ENCODE data around the gene PBX3. TPM values are rescaled to one million over a fixed set of nuclear protein-coding genes. Genes with fewer than 3 reads are reported as not detected.

The PBX3 gene
- total RNA-seq, 2 donors from 2014 or later = 19.7 to 20.6 TPM

GRCh38 chr9:125902831-125903512, 155.8 kb downstream of the PBX3 start:
- Mint-ChIP-seq H3K9me3 (no peaks in the 10 kb centered on the region), H3K27ac (no peak overlapping the region), H3K27me3 (ENCODE audit: low read depth) (no peaks in the 10 kb centered on the region), H3K36me3 (ENCODE audit: insufficient read depth in 2 of 2) (no peaks in the 10 kb centered on the region), H3K4me1 (ENCODE audit: low read depth) (no peaks in the 10 kb centered on the region), H3K4me3 (no peak overlapping the region)
- ATAC-seq (replicated peaks in 1 of 2) = no peak
- no peak for DNase-seq

- Mint-ChIP-seq H3K4me3 (no peak overlapping the region), H3K27ac (no peak overlapping the region), H3K36me3 (ENCODE audit: insufficient read depth in 2 of 2) (no peaks in the 10 kb centered on the region), H3K9me3 (no peaks in the 10 kb centered on the region), H3K4me1 (ENCODE audit: low read depth) (no peaks in the 10 kb centered on the region), H3K27me3 (ENCODE audit: low read depth) (no peaks in the 10 kb centered on the region)
- no peak for ATAC-seq (replicated peaks in 1 of 2)
- no peak for DNase-seq
Measured at GRCh38 chr9:125904155-125904851, 157.1 kb downstream of the PBX3 start.

GRCh38 chr9:125906144-125906543, 159.0 kb downstream of the PBX3 start:
- ATAC-seq (replicated peaks in 1 of 2) (no peak), DNase-seq (no peak)
- H3K27me3 Mint-ChIP-seq (ENCODE audit: low read depth) = no peaks in the 10 kb centered on the region
- H3K27ac Mint-ChIP-seq = no peak overlapping the region
- H3K4me1 Mint-ChIP-seq (ENCODE audit: low read depth) = no peaks in the 10 kb centered on the region
- H3K36me3 Mint-ChIP-seq (ENCODE audit: insufficient read depth in 2 of 2) = no peaks in the 10 kb centered on the region
- H3K9me3 Mint-ChIP-seq = no peaks in the 10 kb centered on the region
- H3K4me3 Mint-ChIP-seq = no peak overlapping the region

- H3K27me3 Mint-ChIP-seq (ENCODE audit: low read depth) = no peaks in the 10 kb centered on the region
- no peaks in the 10 kb centered on the region for H3K36me3 Mint-ChIP-seq (ENCODE audit: insufficient read depth in 2 of 2)
- ATAC-seq (replicated peaks in 1 of 2) = no peak
- no peaks in the 10 kb centered on the region for H3K4me1 Mint-ChIP-seq (ENCODE audit: low read depth)
- H3K4me3 Mint-ChIP-seq = no peak overlapping the region
- no peaks in the 10 kb centered on the region for H3K9me3 Mint-ChIP-seq
- no peak overlapping the region for H3K27ac Mint-ChIP-seq
- DNase-seq = no peak
Measured at GRCh38 chr9:125906893-125907292, 159.7 kb downstream of the PBX3 start.

- DNase-seq (no peak), ATAC-seq (replicated peaks in 1 of 2) (no peak)
- no peak overlapping the region for H3K27ac Mint-ChIP-seq
- no peaks in the 10 kb centered on the region for H3K9me3 Mint-ChIP-seq
- no peaks in the 10 kb centered on the region for H3K36me3 Mint-ChIP-seq (ENCODE audit: insufficient read depth in 2 of 2)
- H3K4me3 Mint-ChIP-seq = no peak overlapping the region
- H3K27me3 Mint-ChIP-seq (ENCODE audit: low read depth) = no peaks in the 10 kb centered on the region
- H3K4me1 Mint-ChIP-seq (ENCODE audit: low read depth) = no peaks in the 10 kb centered on the region
Measured at GRCh38 chr9:125908136-125908535, 161.0 kb downstream of the PBX3 start.

GRCh38 chr9:125908966-125909365, 161.8 kb downstream of the PBX3 start:
- H3K27ac Mint-ChIP-seq = no peak overlapping the region
- H3K36me3 Mint-ChIP-seq (ENCODE audit: insufficient read depth in 2 of 2) = no peaks in the 10 kb centered on the region
- no peaks in the 10 kb centered on the region for H3K9me3 Mint-ChIP-seq
- no peak for DNase-seq
- ATAC-seq (replicated peaks in 1 of 2) = no peak
- no peak overlapping the region for H3K4me3 Mint-ChIP-seq
- H3K4me1 Mint-ChIP-seq (ENCODE audit: low read depth) = no peaks in the 10 kb centered on the region
- H3K27me3 Mint-ChIP-seq (ENCODE audit: low read depth) = no peaks in the 10 kb centered on the region

- Mint-ChIP-seq H3K36me3 (ENCODE audit: insufficient read depth in 2 of 2) (no peaks in the 10 kb centered on the region), H3K27ac (no peak overlapping the region), H3K27me3 (ENCODE audit: low read depth) (no peaks in the 10 kb centered on the region), H3K9me3 (no peaks in the 10 kb centered on the region), H3K4me3 (no peak overlapping the region), H3K4me1 (ENCODE audit: low read depth) (no peaks in the 10 kb centered on the region)
- DNase-seq (no peak), ATAC-seq (replicated peaks in 1 of 2) (no peak)
Measured at GRCh38 chr9:125909459-125909858, 162.3 kb downstream of the PBX3 start.

- no peak for DNase-seq
- ATAC-seq (replicated peaks in 1 of 2) = no peak
- no peaks in the 10 kb centered on the region for H3K27me3 Mint-ChIP-seq (ENCODE audit: low read depth)
- H3K4me1 Mint-ChIP-seq (ENCODE audit: low read depth) = no peaks in the 10 kb centered on the region
- no peak overlapping the region for H3K4me3 Mint-ChIP-seq
- no peaks in the 10 kb centered on the region for H3K36me3 Mint-ChIP-seq (ENCODE audit: insufficient read depth in 2 of 2)
- H3K9me3 Mint-ChIP-seq = no peaks in the 10 kb centered on the region
- no peak overlapping the region for H3K27ac Mint-ChIP-seq
Measured at GRCh38 chr9:125910286-125910685, 163.1 kb downstream of the PBX3 start.

GRCh38 chr9:125911861-125912644, 164.9 kb downstream of the PBX3 start:
- Mint-ChIP-seq H3K36me3 (ENCODE audit: insufficient read depth in 2 of 2) (no peaks in the 10 kb centered on the region), H3K27me3 (ENCODE audit: low read depth) (no peaks in the 10 kb centered on the region), H3K4me3 (no peak overlapping the region), H3K9me3 (no peaks in the 10 kb centered on the region), H3K4me1 (ENCODE audit: low read depth) (no peaks in the 10 kb centered on the region), H3K27ac (no peak overlapping the region)
- no peak for ATAC-seq (replicated peaks in 1 of 2)
- no peak for DNase-seq

GRCh38 chr9:125912667-125913066, 165.5 kb downstream of the PBX3 start:
- H3K4me3 Mint-ChIP-seq = no peak overlapping the region
- H3K27me3 Mint-ChIP-seq (ENCODE audit: low read depth) = no peaks in the 10 kb centered on the region
- no peaks in the 10 kb centered on the region for H3K4me1 Mint-ChIP-seq (ENCODE audit: low read depth)

GRCh38 chr9:125913551-125913950, 166.4 kb downstream of the PBX3 start:
- no peak overlapping the region for H3K4me3 Mint-ChIP-seq
- no peaks in the 10 kb centered on the region for H3K4me1 Mint-ChIP-seq (ENCODE audit: low read depth)
- H3K27ac Mint-ChIP-seq = no peak overlapping the region
- no peaks in the 10 kb centered on the region for H3K9me3 Mint-ChIP-seq
- H3K27me3 Mint-ChIP-seq (ENCODE audit: low read depth) = no peaks in the 10 kb centered on the region
- ATAC-seq (replicated peaks in 1 of 2) = no peak
- no peak for DNase-seq
- no peaks in the 10 kb centered on the region for H3K36me3 Mint-ChIP-seq (ENCODE audit: insufficient read depth in 2 of 2)

More at GRCh38 chr9:125912667-125913066, 165.5 kb downstream of the PBX3 start:
- Mint-ChIP-seq H3K9me3 (no peaks in the 10 kb centered on the region), H3K27ac (no peak overlapping the region), H3K36me3 (ENCODE audit: insufficient read depth in 2 of 2) (no peaks in the 10 kb centered on the region)
- no peak for DNase-seq
- no peak for ATAC-seq (replicated peaks in 1 of 2)

GRCh38 chr9:125914411-125914810, 167.2 kb downstream of the PBX3 start:
- Mint-ChIP-seq H3K27ac (no peak overlapping the region), H3K36me3 (ENCODE audit: insufficient read depth in 2 of 2) (no peaks in the 10 kb centered on the region), H3K4me1 (ENCODE audit: low read depth) (no peaks in the 10 kb centered on the region), H3K27me3 (ENCODE audit: low read depth) (no peaks in the 10 kb centered on the region), H3K9me3 (no peaks in the 10 kb centered on the region), H3K4me3 (no peak overlapping the region)
- DNase-seq (no peak), ATAC-seq (replicated peaks in 1 of 2) (no peak)

GRCh38 chr9:125915606-125916005, 168.4 kb downstream of the PBX3 start:
- no peak for DNase-seq
- Mint-ChIP-seq H3K27me3 (ENCODE audit: low read depth) (no peaks in the 10 kb centered on the region), H3K36me3 (ENCODE audit: insufficient read depth in 2 of 2) (no peaks in the 10 kb centered on the region), H3K27ac (no peak overlapping the region), H3K4me1 (ENCODE audit: low read depth) (no peaks in the 10 kb centered on the region), H3K4me3 (no peak overlapping the region), H3K9me3 (no peaks in the 10 kb centered on the region)
- ATAC-seq (replicated peaks in 1 of 2) = no peak
